ENCODE data around the gene LUC7L3. TPM values are rescaled to one million over a fixed set of nuclear protein-coding genes. Genes with fewer than 3 reads are reported as not detected.

LUC7L3 gene
- total and polyA plus RNA-seq, 2 of the 13 experiments (the other 11 are each of a cell fraction or from before 2014, with no cell fraction given) = 108 to 120 TPM

DNA sequence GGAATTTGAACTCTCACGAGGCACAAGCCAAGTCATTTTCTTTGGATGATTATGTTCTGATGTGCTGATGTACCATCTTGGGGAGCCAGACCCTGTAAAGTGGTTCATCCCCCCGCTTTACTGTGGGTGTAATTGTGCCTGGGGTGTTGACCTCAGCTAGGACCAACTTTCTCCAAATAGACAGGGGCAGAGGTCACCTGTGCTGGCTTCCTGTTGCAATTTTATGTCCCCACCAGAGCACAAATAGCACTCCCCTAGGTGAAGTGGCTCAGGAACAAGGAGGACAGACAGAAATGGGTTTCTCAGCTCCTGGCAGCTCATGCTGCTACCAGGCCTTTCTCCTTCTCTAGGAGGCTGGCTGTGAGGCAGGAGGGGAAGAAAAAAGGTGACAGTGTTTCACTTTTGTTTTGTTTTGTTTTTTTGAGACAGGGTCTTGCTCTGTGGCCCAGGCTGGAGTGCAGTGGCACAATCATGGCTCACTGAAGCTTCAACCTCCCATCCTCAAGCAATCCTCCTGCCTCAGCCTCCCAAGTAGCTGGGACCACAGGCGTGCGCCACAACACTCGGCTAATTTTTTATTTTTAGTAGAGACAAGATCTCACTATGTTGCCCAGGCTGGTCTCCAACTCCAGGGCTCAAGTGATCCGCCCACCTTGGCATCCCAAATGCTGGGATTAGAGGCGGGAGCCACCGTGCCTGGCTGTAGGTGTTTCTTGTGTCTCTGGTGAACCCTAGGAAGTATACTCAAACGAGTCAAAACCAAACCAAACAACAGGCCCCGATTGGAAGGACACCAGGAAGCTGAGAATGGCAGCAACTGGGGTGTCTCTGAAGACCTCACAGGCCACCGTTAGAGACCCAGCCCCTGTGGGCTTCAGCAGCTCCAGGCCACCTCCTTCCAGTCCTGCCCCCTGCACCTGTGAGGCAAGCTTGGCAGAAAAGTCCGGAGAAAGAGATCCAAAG, 83.5 kb downstream of the LUC7L3 start (continued):
- TF ChIP-seq, protein P1, sequence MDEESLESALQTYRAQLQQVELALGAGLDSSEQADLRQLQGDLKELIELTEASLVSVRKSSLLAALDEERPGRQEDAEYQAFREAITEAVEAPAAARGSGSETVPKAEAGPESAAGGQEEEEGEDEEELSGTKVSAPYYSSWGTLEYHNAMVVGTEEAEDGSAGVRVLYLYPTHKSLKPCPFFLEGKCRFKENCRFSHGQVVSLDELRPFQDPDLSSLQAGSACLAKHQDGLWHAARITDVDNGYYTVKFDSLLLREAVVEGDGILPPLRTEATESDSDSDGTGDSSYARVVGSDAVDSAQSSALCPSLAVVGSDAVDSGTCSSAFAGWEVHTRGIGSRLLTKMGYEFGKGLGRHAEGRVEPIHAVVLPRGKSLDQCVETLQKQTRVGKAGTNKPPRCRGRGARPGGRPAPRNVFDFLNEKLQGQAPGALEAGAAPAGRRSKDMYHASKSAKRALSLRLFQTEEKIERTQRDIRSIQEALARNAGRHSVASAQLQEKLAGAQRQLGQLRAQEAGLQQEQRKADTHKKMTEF (CRISPR knock-in tag; IDR thresholded peaks at IDR 0.05) = no peak; the same call in 1 of the 2 replicates
- TF ChIP-seq, protein P2, sequence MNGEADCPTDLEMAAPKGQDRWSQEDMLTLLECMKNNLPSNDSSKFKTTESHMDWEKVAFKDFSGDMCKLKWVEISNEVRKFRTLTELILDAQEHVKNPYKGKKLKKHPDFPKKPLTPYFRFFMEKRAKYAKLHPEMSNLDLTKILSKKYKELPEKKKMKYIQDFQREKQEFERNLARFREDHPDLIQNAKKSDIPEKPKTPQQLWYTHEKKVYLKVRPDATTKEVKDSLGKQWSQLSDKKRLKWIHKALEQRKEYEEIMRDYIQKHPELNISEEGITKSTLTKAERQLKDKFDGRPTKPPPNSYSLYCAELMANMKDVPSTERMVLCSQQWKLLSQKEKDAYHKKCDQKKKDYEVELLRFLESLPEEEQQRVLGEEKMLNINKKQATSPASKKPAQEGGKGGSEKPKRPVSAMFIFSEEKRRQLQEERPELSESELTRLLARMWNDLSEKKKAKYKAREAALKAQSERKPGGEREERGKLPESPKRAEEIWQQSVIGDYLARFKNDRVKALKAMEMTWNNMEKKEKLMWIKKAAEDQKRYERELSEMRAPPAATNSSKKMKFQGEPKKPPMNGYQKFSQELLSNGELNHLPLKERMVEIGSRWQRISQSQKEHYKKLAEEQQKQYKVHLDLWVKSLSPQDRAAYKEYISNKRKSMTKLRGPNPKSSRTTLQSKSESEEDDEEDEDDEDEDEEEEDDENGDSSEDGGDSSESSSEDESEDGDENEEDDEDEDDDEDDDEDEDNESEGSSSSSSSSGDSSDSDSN (CRISPR knock-in tag; IDR thresholded peaks at IDR 0.05) = no peak
- no peak for TF ChIP-seq PTBP1 (IDR thresholded peaks at IDR 0.05; ENCODE audit: low read depth, low read length, poor library complexity, severe bottlenecking)
- no peak for TF ChIP-seq TMF1 (CRISPR knock-in tag; IDR thresholded peaks at IDR 0.05; ENCODE audit: low read depth)
- TF ChIP-seq SALL2 (CRISPR knock-in tag; IDR thresholded peaks at IDR 0.05) = no peak
- TF ChIP-seq ZNF225 (CRISPR knock-in tag; IDR thresholded peaks at IDR 0.05) = no peak
- no peak for TF ChIP-seq ZNF703 (CRISPR knock-in tag; IDR thresholded peaks at IDR 0.05; ENCODE audit: borderline replicate concordance)
- TF ChIP-seq, protein P3, sequence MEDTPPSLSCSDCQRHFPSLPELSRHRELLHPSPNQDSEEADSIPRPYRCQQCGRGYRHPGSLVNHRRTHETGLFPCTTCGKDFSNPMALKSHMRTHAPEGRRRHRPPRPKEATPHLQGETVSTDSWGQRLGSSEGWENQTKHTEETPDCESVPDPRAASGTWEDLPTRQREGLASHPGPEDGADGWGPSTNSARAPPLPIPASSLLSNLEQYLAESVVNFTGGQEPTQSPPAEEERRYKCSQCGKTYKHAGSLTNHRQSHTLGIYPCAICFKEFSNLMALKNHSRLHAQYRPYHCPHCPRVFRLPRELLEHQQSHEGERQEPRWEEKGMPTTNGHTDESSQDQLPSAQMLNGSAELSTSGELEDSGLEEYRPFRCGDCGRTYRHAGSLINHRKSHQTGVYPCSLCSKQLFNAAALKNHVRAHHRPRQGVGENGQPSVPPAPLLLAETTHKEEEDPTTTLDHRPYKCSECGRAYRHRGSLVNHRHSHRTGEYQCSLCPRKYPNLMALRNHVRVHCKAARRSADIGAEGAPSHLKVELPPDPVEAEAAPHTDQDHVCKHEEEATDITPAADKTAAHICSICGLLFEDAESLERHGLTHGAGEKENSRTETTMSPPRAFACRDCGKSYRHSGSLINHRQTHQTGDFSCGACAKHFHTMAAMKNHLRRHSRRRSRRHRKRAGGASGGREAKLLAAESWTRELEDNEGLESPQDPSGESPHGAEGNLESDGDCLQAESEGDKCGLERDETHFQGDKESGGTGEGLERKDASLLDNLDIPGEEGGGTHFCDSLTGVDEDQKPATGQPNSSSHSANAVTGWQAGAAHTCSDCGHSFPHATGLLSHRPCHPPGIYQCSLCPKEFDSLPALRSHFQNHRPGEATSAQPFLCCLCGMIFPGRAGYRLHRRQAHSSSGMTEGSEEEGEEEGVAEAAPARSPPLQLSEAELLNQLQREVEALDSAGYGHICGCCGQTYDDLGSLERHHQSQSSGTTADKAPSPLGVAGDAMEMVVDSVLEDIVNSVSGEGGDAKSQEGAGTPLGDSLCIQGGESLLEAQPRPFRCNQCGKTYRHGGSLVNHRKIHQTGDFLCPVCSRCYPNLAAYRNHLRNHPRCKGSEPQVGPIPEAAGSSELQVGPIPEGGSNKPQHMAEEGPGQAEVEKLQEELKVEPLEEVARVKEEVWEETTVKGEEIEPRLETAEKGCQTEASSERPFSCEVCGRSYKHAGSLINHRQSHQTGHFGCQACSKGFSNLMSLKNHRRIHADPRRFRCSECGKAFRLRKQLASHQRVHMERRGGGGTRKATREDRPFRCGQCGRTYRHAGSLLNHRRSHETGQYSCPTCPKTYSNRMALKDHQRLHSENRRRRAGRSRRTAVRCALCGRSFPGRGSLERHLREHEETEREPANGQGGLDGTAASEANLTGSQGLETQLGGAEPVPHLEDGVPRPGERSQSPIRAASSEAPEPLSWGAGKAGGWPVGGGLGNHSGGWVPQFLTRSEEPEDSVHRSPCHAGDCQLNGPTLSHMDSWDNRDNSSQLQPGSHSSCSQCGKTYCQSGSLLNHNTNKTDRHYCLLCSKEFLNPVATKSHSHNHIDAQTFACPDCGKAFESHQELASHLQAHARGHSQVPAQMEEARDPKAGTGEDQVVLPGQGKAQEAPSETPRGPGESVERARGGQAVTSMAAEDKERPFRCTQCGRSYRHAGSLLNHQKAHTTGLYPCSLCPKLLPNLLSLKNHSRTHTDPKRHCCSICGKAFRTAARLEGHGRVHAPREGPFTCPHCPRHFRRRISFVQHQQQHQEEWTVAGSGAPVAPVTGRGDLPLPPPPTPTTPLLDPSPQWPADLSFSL (CRISPR knock-in tag; IDR thresholded peaks at IDR 0.05) = no peak
- TF ChIP-seq, protein P4, sequence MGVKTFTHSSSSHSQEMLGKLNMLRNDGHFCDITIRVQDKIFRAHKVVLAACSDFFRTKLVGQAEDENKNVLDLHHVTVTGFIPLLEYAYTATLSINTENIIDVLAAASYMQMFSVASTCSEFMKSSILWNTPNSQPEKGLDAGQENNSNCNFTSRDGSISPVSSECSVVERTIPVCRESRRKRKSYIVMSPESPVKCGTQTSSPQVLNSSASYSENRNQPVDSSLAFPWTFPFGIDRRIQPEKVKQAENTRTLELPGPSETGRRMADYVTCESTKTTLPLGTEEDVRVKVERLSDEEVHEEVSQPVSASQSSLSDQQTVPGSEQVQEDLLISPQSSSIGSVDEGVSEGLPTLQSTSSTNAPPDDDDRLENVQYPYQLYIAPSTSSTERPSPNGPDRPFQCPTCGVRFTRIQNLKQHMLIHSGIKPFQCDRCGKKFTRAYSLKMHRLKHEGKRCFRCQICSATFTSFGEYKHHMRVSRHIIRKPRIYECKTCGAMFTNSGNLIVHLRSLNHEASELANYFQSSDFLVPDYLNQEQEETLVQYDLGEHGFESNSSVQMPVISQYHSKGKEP (CRISPR knock-in tag; IDR thresholded peaks at IDR 0.05) = no peak
- no peak for TF ChIP-seq KMT2A (CRISPR knock-in tag; IDR thresholded peaks at IDR 0.05)
- no peak for TF ChIP-seq FIP1L1 (IDR thresholded peaks at IDR 0.05; ENCODE audit: borderline replicate concordance, insufficient read depth, low read depth, low read length)
